ENCODE measurements around the gene MICAL2. TPM values are rescaled to one million over a fixed set of nuclear protein-coding genes. Genes with fewer than 3 reads are reported as not detected.

MICAL2 gene
- total and polyA plus RNA-seq, 2 of the 8 experiments (the other 6 are each of a cell fraction or from before 2014, with no cell fraction given) = 1.3 to 4.1 TPM

DNA sequence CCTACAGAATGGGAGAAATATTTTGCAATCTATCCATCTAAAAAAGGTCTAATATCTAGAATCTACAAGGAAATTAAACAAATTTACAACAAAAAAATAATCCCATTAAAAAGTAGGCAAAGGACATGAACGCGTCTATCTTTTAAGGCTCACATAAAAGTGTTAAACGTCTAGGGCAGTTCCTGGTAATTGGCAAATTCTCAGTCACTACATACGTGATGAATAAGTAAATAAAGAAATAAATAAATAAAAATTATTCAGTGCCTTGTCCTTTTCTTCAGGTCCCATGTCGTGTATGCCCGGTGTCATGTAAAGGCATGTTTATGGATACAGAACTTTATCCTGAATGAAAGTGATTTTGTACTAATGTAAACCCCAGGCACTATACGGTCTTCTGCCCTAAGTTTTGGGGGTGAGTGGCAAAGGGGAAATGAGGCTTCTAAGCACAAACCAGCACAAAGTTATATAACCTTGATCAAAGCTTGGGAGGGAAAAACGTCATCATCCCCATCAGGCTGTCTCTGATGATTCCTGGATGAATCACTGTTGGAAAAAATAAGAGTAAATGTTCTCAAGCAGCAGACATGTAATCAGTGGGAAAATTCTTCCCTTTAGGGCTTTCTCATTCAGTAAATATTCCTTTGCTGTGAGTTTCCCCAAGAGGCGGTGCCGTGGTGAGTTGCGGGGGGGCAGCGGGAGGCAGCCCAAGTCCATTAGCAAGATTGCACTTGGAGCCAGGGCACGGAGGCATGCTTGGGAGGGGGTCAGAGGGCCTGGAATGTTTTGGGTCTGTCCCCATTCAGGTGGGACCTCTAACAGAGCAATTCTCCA is 30.4 kb upstream of the MICAL2 start:
- FAIRE-seq (no peak), DNase-seq (ENCODE audit: low read depth in 1 of 2, low spot score in 2 of 2) (no peak)
- Histone ChIP-seq H3K27ac (ENCODE audit: low read depth, low read length) (no peak overlapping the region), H3K4me1 (replicated peaks in 1 of 4; ENCODE audit: control insufficient read depth in 3 of 4, insufficient read depth in 4 of 4, low read length in 3 of 4) (no peaks in the 10 kb centered on the region), H3K14ac (ENCODE audit: insufficient read length) (no peak overlapping the region), H3K79me2 (ENCODE audit: control insufficient read depth in 1 of 2, insufficient read depth in 2 of 2, low read length in 2 of 2) (no peaks in the 10 kb centered on the region), H2BK120ac (replicated peaks; ENCODE audit: low read depth, low read length) (no peak overlapping the region), H3K9me3 (ENCODE audit: insufficient read depth in 2 of 2, low read depth in 1 of 2, low read length in 1 of 2) (no peaks in the 10 kb centered on the region), H3K79me1 (ENCODE audit: low read depth, low read length) (no peaks in the 10 kb centered on the region), H3K4me2 (ENCODE audit: insufficient read depth in 1 of 2, low read depth in 2 of 2, low read length in 2 of 2) (no peak overlapping the region), H2BK15ac (ENCODE audit: low read length) (no peak overlapping the region), H3K36me3 (ENCODE audit: control insufficient read depth in 2 of 4, insufficient read depth in 4 of 4, low read length in 3 of 4) (no peaks in the 10 kb centered on the region), H3K4me3 (ENCODE audit: extremely low read depth in 1 of 4, insufficient read depth in 2 of 4, low read depth in 3 of 4, low read length in 4 of 4) (no peak overlapping the region), H4K20me1 (replicated peaks in 1 of 2; ENCODE audit: control insufficient read depth in 1 of 2, insufficient read depth in 2 of 2, low read length in 2 of 2) (no peaks in the 10 kb centered on the region), H2BK5ac (ENCODE audit: low read depth, low read length) (no peak overlapping the region), H3K56ac (replicated peaks; ENCODE audit: insufficient read length, low read depth, low read length) (no peak overlapping the region), H3K4ac (replicated peaks; ENCODE audit: insufficient read length, low read depth, low read length) (no peak overlapping the region), H3K18ac (ENCODE audit: extremely low read depth, low read length) (no peak overlapping the region), H2BK12ac (ENCODE audit: low read depth, low read length) (no peak overlapping the region), H4K8ac (ENCODE audit: extremely low read depth, insufficient read depth, low read length) (no peak overlapping the region), H3K23me2 (ENCODE audit: low read depth, low read length) (no peaks in the 10 kb centered on the region), H2AK5ac (ENCODE audit: low read depth, low read length) (no peak overlapping the region), H3K9ac (replicated peaks in 1 of 4; ENCODE audit: extremely low read depth in 1 of 4, low read depth in 3 of 4, low read length in 3 of 4) (no peak overlapping the region), H2AFZ (ENCODE audit: low read length) (no peak overlapping the region), H4K91ac (replicated peaks; ENCODE audit: insufficient read length, low read length) (no peak overlapping the region), H2BK20ac (ENCODE audit: low read length) (no peak overlapping the region), H3K23ac (ENCODE audit: insufficient read length) (no peak overlapping the region), H3K27me3 (replicated peaks in 1 of 4; ENCODE audit: control insufficient read depth in 3 of 4, extremely low read depth in 1 of 4, insufficient read depth in 3 of 4, low read length in 3 of 4) (no peaks in the 10 kb centered on the region), H4K5ac (ENCODE audit: insufficient read length, low read depth, low read length) (no peak overlapping the region)
- CTCF ChIA-PET (ENCODE audit: partially characterized antibody) = interaction anchor here (0.6 to 0.8 kb wide), 2 partner anchors 12 to 77 kb away, joined by 3 read pairs; no protein-coding TSS in a partner anchor
- POLR2A ChIA-PET (ENCODE audit: partially characterized antibody) = no interaction called here
- 83% methylated on average over 13 of the region's 13 CpGs; no CpG with 5 or more reads in 1 of the 2 experiments for WGBS, 2 experiments (ENCODE audit: extremely low coverage in 1 of 2, insufficient coverage in 1 of 2, insufficient read length in 1 of 2, insufficient replicate concordance in 2 of 2, low coverage in 1 of 2, low lambda C conversion rate in 2 of 2, missing lambda C conversion rate in 1 of 2)
- TF ChIP-seq CBX8 (IDR thresholded peaks at IDR 0.05; ENCODE audit: borderline replicate concordance, low read depth, low read length) (no peak), TBP (IDR thresholded peaks at IDR 0.05; ENCODE audit: low read depth, low read length) (no peak), HDAC6 (IDR thresholded peaks at IDR 0.05; ENCODE audit: low read depth, low read length) (no peak)
- TF ChIP-seq, protein P1, sequence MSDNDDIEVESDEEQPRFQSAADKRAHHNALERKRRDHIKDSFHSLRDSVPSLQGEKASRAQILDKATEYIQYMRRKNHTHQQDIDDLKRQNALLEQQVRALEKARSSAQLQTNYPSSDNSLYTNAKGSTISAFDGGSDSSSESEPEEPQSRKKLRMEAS (IDR thresholded peaks at IDR 0.05) = no peak

Measured in H1 (cell line).